Activated CD4-positive, CD25-positive, alpha-beta regulatory T cell (primary cell): ENCODE results near the gene SEL1L2.

Experiments
- DNase-seq, 4 experiments: peaks; one replicate each; lab custom pipeline; 2025; lab: John Stamatoyannopoulos, UW

Gene SEL1L2

DNA sequence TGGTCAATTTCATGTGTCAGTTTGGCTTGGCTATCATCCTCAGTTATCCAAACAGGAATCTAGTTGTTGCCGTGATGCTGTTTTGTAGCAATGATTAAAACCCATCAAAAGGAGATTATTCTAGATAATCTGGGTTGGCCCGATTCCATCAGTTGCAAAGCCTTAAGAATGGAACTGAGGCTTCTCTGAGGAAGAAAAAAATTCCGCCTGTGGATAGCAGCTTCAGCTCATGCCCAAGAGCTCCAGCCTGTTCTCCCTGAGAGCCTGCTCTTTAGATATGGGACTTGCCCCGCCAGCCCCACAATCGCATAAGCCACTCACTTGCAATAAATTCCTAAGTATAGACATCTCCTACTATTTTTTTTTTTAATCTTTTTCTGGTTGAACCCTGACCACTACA, 61.5 kb downstream of the SEL1L2 start:
- no peak for DNase-seq

DNA sequence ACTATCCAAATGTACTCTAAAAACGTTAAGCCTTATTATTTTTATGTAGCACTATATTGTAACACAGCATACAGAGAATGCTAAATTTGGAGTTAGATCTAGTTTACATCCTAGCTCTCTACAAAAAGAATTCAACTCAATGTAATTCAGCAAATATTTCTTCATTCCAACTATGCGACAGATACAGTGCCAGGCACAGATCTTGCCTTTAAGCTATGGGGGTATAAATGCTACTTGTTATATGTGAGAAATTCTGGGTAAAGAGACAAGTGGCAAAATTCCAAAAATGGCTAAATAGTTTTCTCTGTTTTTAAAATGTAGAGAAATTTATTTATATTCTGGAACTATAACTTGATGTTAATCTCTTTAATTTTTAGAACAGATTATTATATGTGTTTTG, 63.2 kb downstream of the SEL1L2 start:
- no peak for DNase-seq

DNA sequence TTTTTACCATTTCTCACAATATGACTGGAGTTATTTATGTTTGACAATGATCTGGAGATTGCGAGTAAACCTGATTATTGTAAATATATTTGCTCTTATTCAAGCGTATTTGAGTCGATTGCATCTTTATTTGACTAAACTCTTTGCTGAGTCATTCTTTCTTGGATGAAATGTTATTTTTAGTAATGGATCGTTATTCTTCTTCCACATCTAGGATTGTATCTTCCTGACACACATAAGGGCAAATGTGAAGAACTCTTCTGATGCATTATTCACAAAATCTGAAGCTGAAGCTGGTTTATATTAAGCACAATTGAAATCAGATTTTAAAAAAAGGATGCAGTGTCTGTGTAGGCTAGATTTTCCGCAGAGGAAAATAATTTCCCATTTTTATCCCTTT, 68.2 kb downstream of the SEL1L2 start:
- DNase-seq: no peak

DNA sequence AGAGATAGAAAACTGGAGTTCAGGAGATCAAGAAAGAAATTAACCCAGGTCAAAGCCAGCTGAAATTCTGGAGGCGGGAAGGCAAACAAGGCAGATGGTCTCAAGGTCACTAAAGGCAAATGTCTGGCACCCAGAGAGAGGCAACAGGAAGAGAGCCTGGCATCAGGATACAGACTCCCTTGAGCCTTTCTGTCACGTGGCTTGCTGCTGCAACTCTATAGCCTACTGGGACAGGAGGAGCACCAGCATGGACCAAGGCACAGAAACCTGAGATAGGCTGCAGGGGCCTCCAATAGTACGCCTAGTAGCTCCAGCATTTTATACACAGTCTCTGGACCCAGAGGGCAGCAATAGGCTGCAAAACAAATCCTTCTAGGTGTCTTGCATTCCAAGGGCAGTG, 75.1 kb downstream of the SEL1L2 start:
- no peak for DNase-seq

DNA sequence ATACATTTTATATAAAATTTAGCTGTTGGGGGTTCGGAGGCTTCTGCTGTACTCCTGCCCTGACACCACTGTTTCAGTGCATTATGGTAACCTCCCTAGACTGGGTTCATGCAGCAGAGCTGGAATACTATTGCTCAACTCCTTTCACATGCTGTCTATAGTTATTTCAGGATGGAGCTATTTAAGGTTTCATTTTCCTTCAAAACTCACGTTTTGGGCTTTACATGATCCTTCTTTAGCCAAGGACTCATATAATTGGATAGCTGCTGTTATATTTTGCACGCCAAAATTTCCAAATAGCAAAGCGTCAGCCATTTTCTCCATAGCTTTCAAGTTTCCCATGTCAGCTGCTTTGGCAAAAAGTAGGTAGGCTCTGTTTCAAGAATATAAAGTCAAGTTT, 76.8 kb downstream of the SEL1L2 start:
- no peak for DNase-seq

DNA sequence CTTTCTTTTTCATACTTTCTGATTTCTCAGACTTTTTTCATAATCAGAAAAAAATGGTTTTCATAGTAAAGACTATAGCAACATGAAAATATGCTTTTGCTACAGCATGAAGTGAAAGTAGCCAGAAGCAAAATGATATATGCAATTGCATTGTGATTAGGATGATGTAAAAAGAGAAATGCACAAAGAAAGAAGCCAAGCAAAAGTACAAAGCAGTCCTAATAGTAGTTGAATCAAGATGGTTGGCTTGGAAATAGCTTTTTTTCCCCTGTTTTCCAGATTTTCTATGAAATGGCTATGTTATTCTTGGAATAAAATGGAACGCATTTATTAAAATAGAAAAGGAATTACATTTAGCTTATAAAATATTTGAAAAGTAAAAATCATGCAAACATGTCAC, 77.3 kb downstream of the SEL1L2 start:
- no peak for DNase-seq

DNA sequence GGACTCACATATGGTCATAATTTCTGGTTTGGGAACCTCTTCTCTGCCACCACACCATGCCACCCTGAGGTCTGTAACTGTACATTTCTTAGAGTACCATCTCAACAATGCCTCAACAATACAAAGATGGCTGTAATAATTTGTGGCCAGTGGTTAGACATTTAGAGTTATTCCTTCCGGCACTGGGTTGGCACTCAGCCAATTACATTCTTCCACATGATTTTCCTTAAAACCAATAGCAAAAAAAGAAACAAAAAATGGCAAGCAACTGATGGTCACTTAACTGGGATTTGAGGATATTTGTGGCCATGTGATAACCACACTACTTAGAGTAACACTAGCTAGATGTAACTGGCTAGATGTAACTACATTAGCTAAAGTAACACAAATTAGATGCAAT, 79.9 kb downstream of the SEL1L2 start:
- no peak for DNase-seq

DNA sequence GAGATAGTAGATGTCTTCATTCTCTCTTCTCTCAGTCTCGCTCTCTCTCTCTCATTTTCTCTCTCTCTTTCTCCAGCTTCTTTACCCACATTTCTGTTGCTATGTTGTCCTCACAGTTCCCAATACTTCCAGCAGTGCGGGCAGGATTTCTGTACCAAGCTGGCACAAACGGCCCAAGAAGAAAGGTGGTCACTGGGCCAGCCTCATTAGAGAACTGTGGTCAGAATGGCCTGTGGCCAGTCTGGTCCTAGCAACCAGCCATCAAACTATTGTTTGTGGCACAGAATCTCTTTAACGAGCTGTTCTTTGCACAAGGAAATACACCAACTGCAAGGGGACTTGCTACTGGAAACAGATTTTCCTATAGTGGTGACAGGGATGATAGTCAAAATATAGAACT, 81.3 kb downstream of the SEL1L2 start:
- no peak for DNase-seq

DNA sequence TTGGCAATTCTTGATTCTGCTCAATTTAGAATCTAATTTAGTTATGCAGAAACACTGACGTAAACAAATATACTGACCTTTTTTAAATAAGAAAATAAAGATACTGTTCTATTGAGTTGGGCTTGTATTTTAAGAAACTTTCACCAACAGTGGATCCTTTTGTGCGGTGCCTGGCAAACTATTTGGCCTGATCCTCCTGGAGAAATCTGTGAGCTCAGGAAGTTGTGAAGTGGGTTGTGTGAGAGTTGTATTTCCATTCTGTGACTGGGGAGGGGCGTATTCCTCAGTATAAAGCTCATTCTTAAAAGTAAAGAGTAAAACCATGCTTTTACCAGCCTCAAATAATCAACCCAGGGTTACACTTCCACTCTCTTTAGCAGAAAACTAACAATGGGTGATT, 85.6 kb downstream of the SEL1L2 start:
- no peak for DNase-seq

DNA sequence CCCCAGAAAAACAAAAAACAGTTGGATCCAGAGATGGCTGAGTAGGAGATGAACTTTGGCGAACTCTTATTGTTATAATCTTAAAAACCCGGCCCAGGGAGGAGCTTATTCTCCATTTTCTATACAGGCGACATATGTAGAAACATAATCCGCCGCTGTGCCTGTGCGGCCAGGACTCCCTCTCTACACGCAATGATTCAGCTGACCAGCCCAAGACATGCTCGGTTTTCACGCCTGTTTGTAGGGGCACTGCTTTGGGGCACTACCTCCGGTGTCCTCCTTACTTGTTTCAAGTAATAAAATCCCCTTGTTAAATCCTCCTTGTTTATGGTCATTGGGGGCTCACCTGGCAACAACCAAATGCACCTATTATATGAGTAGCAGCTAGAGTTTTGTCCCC, 89.9 kb downstream of the SEL1L2 start:
- DNase-seq: no peak

DNA sequence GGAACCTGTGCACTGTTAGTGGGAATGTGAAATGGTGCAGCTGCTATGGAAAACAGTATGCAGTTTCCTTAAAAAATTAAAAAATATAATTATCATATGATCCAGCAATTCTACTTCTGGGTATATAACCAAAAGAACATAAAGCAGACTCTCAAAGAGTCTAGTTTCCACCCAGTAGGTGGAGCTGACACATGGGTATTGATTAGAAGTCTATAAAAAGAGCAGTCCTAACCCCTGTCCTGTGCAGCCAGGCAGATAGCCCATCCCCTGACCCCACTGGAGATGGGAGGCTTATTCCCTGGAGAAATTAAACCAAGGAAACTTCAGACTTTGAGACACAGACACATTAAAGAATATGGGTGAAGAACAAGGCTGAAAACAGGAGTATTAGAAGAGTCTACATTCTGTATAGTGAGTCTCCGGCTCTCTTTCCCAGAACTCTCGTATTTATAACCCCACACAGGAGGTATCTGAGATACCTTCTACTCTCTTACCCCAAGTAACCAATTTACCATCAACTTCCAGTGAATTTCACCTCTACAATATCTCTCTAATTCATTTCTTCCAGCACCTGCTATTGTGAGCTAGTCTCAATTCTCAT, 92.3 kb downstream of the SEL1L2 start:
- DNase-seq: no peak

DNA sequence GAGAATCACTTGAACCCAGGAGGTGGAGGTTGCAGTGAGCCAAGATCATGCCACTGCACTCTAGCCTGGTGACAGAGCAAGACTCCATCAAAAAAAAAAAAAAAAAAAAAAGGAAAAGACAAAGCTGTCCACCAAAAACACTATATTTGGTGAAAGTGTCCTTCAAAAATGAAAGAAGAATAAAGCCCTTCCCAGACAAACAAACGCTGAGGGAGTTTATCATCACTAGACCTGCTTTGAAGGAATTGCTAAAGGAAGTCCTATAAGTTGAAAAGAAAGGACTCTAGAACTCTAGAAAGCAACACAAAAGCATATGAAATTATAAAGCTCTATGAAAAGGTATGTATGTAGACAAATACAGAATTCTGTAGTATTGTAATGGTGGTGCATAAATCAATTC, 98.8 kb downstream of the SEL1L2 start:
- DNase-seq: no peak

DNA sequence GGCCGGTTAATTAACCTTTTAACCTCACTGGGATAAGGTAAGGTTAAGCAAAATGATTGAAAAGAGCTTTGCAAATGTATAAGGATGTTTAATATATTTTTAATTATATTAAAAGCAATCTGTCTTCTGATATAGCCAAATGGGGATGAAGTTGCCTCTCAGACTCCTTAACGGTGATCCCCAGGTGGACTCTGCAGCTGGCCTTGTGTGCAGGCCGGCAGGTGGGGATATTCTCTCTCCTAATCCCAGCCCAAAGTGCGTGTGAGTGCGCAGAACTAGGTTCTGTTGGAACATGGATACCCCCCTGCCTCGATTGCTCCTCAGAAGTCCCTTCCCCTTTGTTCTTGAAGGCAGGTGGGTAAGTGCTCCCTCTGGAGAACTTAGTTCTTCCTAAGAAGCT, 105.6 kb downstream of the SEL1L2 start:
- DNase-seq: no peak

DNA sequence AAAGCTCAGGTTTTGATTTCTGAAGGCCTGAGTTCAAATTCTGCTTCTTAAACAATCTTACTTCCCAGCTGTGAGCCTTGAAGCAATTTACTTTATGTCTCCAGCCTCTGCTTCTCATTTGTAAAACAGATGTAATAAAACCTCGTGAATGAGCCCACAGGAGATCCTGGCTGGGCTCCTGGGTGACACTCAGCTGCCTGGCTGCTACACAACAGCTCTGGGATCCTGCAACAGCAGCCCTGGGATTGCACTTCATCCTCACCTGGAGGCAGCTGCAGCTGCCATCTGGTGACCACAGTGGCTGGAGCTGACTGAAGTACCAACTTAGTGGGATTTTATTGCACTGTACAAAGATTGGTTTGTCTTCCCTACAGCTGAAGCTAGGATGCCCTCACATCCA, 107.0 kb downstream of the SEL1L2 start:
- DNase-seq: no peak

DNA sequence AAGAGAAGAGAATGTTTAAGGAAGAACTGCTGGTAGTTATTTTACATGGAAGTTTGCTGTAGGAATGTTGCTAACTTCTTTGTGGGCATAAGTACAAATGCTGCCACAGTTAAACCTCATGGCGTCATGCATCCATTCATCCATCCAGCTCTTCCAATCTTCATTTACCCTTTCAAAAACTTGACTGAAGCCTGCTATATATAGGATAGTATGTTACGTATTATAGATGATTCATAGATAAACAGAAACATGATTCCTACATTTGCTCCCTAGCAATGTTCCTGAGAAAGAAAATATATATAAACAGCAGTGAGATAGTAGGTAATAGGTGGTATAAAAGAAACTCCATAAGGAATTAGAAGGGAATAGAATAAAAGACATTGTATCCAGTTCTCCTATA, 111.8 kb downstream of the SEL1L2 start:
- no peak for DNase-seq

DNA sequence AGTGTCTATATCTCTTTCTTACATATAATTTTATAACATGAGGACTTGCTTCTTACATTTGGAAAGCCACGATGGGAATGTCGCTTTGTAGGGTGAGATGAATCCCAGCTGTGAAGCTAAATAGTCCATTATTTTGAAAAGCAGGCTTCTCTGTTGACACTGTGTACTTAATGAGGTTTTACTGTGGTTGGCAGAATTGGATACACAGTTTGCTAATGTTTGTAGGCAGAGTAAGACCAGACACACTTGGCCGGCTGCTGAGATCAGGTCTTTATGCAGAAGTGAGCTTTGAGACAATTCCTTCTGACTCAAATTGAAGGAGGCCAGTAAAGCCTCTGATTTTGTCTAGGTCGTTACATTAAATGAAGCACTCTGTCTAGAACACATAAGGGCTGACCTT, 112.6 kb downstream of the SEL1L2 start:
- DNase-seq: no peak

DNA sequence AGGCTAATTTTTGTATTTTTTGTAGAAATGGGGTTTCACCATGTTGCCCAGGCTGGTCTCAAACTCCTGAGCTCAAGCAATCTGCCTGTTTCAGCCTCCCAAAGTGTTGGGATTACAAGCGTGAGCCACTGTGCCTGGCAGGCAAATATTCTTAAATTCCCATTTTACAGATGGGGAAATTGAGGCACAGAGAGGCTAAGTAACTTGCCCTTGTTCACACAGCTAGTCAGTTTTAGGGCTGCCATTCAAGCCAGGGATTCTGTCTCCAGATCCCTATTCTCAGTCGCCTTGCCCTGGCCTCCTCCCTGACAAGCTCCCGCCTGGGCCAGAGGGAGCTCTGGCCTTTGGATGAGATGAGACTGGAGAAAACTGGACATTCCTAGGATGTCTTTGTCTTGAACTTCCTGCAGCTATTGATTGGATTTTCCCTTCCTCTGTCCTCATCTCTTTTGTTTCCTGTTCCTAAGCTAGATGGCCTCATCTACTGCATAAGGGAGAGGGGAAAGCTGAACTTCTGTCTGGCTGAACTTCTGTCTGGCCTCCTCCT, 115.1 kb downstream of the SEL1L2 start:
- DNase-seq: no peak

DNA sequence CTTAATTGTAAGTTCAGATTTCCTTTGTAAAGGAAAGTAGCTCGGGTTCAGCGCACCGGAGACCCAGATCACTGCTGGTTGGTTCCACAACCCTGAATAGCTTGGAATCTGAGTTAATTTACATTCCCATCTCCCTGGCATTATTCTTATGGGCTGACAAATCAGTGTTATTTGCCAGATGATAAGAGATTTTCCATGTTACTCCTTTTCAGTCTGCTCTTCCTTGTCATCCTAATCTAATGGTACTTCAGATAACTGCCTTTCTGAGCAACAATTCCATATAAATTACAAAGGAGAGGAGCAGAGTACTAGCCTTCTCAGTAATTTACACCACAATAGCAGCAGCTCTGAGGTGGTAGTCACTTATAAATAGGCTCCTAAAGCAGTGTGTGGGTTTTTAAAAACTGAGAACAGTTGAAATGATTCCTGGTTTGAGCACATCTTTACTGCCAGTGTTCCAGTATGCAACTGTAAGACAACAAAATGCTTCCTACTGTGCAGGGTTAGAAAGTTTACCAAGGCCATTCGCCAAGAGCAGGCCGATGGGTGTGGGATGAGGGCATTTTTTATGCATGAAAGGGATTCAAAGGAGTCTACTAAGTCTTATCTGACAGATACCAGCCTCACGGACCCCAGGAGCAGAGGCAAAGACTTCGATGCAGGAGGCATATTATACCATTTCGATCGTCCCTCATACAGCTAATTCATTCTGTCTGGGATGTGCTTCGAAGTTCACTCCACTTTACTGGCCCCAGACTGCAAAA, 115.8 kb downstream of the SEL1L2 start:
- DNase-seq: no peak

DNA sequence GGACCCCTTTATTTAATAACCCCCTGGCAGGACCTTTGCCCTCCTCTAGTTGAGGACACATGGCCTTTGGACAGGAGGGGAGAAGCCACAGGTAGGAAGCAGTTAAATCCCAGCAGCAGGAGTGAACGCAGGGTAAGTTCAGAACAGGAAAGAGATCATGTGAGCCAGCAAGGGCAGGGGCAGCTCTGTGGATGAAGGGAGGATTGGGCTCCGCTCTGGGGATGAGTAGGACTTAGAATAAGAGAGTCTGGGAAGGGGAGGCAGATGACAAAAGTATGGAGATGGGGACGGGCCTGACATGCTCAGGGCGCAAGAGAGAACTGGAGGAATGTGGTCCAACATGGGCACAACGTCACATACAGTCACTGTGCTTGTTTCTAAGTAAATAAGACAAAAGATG, 116.6 kb downstream of the SEL1L2 start:
- DNase-seq: no peak

DNA sequence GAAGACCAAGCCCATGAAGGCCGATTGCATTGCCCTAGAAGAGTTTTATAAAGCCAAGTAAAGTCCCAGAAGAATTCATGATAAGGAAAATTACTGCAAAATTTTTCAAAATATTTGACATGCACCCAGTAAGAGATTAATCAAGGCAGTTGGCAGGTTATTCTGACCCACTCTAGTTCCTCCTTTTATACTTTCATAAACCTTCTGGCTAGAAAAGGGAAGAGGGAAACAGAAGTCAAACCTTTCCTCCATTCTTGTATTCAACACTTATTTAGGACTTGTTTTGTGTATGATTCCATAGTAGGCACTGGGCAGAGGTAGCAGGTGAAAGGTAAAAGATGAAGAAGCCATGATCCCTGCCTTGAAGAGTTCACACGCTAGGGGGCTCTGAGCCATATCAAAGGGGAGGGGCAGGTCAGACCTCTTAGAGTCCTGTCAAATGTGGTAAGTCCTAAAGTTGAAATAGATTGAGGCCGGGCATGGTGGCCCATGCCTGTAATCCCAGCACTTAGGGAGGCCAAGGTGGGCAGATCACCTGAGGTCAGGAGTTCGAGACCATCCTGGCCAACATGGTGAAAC, 120.2 kb downstream of the SEL1L2 start:
- no peak for DNase-seq

DNA sequence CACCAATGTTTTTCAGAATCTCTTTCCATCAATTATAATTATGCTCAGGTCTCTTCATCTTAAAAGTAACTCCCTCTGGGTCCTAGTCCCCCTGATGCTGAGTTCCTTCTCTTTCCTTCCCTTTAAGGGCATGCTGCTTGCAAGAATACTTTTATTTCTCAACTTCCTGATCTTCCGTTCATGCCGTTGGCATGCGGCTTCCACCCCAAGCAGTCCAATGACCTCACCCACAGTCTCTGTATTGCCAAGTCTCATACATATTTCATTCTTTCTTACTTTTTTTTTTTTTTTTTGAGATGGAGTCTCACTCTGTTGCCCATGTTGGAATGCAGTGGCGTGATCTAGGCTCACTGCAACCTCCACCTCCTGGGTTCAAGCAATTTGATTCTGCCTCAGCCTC, 122.1 kb downstream of the SEL1L2 start:
- DNase-seq: no peak

DNA sequence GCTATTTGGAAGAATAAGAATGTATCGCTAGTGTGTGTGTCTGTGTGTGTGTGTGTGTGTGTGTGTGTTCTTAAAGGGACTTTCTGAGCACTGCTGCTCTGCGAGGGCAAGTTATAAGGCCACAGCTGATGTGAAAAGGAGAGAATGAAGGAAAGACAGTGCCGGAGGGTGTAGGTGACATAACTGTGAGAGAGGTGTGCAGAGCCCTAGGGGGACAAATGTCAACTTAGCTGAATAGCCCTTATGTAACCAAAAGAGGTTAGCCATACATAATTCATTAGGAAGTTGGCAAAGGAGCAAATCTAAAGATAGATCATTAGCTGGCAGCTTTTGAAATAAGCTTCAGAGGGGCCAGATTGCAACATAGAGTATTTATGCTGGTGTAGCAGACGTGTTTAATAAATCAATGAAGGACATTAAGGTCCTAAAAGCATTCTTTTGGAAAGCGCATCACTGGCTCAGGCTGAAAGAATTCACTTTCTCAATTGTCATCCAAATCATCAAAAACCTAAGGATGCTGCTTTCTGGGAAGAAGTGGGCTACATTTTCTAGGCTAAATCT, 124.5 kb downstream of the SEL1L2 start:
- DNase-seq: no peak

DNA sequence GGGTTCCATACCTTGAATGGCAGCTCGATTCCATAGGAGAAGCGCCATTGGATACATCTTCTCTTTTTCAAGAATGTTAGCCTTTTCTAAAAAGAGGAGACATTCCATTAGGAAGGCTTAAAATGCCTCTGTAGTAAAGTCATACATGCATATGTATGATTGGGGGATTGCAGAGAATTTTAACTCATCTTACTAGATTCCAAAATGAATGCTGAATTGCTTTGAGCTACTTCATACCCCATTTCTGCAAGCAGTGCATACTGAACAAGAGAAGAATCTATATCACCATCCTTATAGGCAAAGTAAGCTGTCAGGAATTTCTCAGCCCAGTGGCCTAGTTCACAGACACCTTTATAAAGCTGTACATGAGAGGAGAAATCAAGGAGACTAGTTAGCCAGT, 125.3 kb downstream of the SEL1L2 start:
- no peak for DNase-seq
